ENCODE results near the gene CYP2J2. TPM values are rescaled to one million over a fixed set of nuclear protein-coding genes. Genes with fewer than 3 reads are reported as not detected.
"Not testable (repeated sequence)": the region's sequence is repeated elsewhere in the genome, so short reads cannot be mapped to it uniquely, and the experiment has no call there.

The CYP2J2 gene
- total RNA-seq, 1 experiment from 2014 or later: 4.5 TPM

- in situ Hi-C loops (cut with HindIII; ENCODE audit: low pct_unique_long_range_greater_than_20kb, low sequenced_read_pairs): no loop called here
- DNase-seq (ENCODE audit: low read depth): no peak
Observed at GRCh38 chr1:59927213-59927612, 640 bp upstream of the CYP2J2 start.

DNA sequence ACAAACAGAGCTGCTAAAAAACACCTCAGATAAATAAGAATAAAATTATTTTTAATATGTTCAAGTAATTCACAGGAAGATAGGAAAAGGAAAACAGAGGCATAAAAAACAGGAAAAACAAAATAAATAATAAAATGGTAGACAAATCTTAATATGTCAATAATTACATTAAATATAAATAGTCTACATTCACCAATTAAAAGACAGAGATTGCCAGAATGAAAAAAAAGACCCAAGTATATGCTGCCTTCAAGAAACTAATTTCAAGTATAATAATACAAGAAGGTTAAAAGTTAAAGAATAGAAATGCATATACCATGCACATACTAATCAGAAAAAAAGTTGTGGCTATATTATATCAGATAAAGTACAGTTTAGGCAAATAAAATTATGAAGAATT is 1.9 kb downstream of the CYP2J2 start:
- DNase-seq (ENCODE audit: low read depth): no peak
- in situ Hi-C loops (cut with HindIII; ENCODE audit: low pct_unique_long_range_greater_than_20kb, low sequenced_read_pairs): no loop called here

DNA sequence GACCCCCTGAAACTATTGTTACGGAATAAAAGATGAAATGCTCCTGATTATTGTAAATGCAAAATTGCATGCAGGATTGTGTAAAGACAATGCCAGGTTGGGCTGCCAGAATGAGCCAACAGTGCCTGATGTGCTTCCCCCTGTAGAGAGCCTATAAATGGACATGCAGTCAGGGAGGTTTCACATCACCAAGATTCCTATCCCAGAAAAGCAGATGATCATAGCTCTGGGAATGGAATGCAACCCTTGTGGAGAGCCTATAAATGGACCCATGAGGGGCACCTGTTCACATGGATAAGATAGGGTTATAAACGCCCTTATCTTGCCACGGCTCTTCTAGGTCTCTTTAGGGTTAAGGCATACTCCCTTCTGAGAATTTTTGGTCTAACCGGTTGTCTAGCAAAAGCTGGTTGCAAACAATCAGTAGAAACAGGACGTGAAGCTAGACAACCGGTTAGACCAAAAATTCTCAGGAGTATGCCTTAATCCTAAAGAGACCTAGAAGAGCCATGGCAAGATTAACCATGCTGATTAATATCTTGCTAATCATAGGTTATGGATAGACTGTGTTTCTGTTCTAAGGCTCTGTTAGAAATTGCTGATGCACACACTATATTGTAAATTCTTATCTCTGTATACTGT is 5.2 kb downstream of the CYP2J2 start:
- in situ Hi-C loops (cut with HindIII; ENCODE audit: low pct_unique_long_range_greater_than_20kb, low sequenced_read_pairs); DNase-seq (ENCODE audit: low read depth): not testable (repeated sequence)

GRCh38 chr1:59919746-59920145 is 6.8 kb downstream of the CYP2J2 start:
- in situ Hi-C loops (cut with HindIII; ENCODE audit: low pct_unique_long_range_greater_than_20kb, low sequenced_read_pairs): no loop called here
- no peak for DNase-seq (ENCODE audit: low read depth)

- no peak for DNase-seq (ENCODE audit: low read depth)
Observed at GRCh38 chr1:59917785-59918180, 8.8 kb downstream of the CYP2J2 start.

GRCh38 chr1:59917026-59917784 is 9.4 kb downstream of the CYP2J2 start:
- in situ Hi-C loops (cut with HindIII; ENCODE audit: low pct_unique_long_range_greater_than_20kb, low sequenced_read_pairs): no loop called here
- DNase-seq (ENCODE audit: low read depth): no peak

More at GRCh38 chr1:59917785-59918180, 8.8 kb downstream of the CYP2J2 start:
- in situ Hi-C loops (cut with HindIII; ENCODE audit: low pct_unique_long_range_greater_than_20kb, low sequenced_read_pairs): no loop called here

- in situ Hi-C loops (cut with HindIII; ENCODE audit: low pct_unique_long_range_greater_than_20kb, low sequenced_read_pairs): no loop called here
- DNase-seq (ENCODE audit: low read depth): no peak
Observed at GRCh38 chr1:59915516-59915915, 11.1 kb downstream of the CYP2J2 start.

DNA sequence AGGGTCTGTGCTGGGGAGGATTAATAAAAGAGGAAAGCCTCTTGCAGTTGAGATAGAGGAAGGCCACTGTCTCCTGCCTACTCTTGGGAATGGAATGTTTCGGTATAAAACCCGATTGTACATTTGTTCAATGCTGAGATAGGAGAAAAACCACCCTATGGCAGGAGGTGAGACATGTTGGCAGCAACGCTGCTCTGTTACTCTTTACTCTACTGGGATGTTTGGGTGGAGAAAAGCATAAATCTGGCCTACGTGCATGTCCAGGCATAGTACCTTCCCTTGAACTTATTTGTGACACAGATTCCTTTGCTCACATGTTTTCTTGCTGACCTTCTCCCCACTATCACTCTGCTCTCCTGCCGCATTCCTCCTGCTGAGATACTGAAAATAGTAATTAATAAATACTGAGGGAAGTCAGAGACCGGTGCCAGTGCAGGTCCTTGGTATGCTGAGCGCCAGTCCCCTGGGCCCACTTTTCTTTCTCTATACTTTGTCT is 11.7 kb downstream of the CYP2J2 start:
- in situ Hi-C loops (cut with HindIII; ENCODE audit: low pct_unique_long_range_greater_than_20kb, low sequenced_read_pairs): not testable (repeated sequence)

GRCh38 chr1:59908682-59909081 is 17.9 kb downstream of the CYP2J2 start:
- in situ Hi-C loops (cut with HindIII; ENCODE audit: low pct_unique_long_range_greater_than_20kb, low sequenced_read_pairs): no loop called here

More for the DNA sequence above, 11.7 kb downstream of the CYP2J2 start:
- not testable (repeated sequence) for DNase-seq (ENCODE audit: low read depth)

GRCh38 chr1:59908084-59908483 is 18.5 kb downstream of the CYP2J2 start:
- DNase-seq (ENCODE audit: low read depth): no peak
- in situ Hi-C loops (cut with HindIII; ENCODE audit: low pct_unique_long_range_greater_than_20kb, low sequenced_read_pairs): no loop called here

More at GRCh38 chr1:59908682-59909081, 17.9 kb downstream of the CYP2J2 start:
- no peak for DNase-seq (ENCODE audit: low read depth)

DNA sequence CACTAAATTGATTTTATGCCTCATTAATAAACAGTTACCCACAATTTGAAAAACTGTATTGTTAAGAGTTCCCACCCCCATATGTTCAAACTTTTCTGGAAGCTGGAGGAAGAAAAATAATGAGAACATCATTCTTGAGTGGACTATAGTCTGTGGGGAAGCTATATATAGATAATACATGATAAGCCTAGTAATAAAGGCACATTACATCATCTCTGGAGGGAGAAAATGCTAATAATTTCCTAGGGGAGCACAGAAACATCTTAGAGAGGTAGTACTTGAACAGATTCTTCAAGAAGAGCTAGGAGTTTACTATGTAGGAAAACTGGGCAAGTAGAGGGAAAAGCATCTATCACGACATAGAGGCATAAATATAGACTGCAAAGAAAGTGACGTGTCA is 19.6 kb downstream of the CYP2J2 start:
- in situ Hi-C loops (cut with HindIII; ENCODE audit: low pct_unique_long_range_greater_than_20kb, low sequenced_read_pairs): no loop called here

GRCh38 chr1:59903141-59903754 is 23.3 kb downstream of the CYP2J2 start:
- in situ Hi-C loops (cut with HindIII; ENCODE audit: low pct_unique_long_range_greater_than_20kb, low sequenced_read_pairs): no loop called here
- peak; percentile 13 for DNase-seq (ENCODE audit: low read depth)

More for the DNA sequence above, 19.6 kb downstream of the CYP2J2 start:
- DNase-seq (ENCODE audit: low read depth): no peak

DNA sequence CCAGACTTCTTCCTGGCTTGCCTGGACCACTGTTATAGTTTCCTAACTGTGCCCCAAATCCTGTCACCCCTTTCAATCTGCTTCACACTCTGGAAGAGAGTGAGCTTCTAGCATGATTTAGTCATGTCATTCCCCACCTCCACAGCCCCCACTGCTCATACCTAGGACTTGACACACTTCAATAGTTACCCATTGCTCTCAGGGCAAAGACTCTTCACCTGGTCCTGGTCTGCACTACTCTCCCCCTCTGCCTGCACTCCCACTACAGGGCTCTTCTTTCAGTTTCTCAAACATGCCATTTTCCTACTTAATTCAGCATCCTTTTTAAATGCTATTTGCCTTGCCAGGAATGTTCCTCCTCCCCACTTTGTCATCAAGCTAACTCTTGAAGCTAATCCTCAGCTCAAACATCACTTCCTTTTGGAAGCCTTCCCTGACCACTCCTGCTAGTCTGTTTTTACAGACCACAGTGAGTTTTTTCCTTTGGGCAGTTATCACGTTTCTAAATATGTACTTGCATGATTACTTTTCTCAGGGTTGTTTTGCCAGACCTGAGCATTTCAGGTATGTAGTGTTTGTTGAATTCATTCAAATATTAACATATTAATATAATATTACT is 24.7 kb downstream of the CYP2J2 start:
- DNase-seq (ENCODE audit: low read depth): no peak
- in situ Hi-C loops (cut with HindIII; ENCODE audit: low pct_unique_long_range_greater_than_20kb, low sequenced_read_pairs): no loop called here

DNA sequence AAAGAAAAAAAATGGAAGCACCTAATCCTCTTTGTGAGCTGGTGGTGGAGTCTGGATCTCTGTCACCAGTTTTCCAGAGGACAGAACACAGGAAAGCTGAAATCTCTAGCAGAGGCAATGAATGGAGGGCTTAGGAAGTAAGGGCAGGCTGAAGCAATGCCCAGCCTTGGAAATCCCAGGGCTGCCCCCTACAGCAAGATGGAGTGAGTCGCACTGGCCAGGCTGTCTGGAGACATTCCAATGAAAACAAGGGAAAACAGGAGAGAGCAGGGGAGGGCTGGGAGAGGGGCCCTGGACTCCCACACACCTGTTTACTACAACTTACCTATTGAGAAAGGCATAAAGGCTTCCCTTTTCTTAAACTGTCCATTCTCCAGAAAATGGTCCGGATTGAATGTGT is 25.9 kb downstream of the CYP2J2 start:
- DNase-seq (ENCODE audit: low read depth): no peak
- in situ Hi-C loops (cut with HindIII; ENCODE audit: low pct_unique_long_range_greater_than_20kb, low sequenced_read_pairs): no loop called here

- no peak for DNase-seq (ENCODE audit: low read depth)
- in situ Hi-C loops (cut with HindIII; ENCODE audit: low pct_unique_long_range_greater_than_20kb, low sequenced_read_pairs): no loop called here
Observed at GRCh38 chr1:59898927-59899326, 27.6 kb downstream of the CYP2J2 start.

- in situ Hi-C loops (cut with HindIII; ENCODE audit: low pct_unique_long_range_greater_than_20kb, low sequenced_read_pairs): no loop called here
- DNase-seq (ENCODE audit: low read depth): no peak
Observed at GRCh38 chr1:59897165-59897564, 29.4 kb downstream of the CYP2J2 start.

- no peak for DNase-seq (ENCODE audit: low read depth)
- in situ Hi-C loops (cut with HindIII; ENCODE audit: low pct_unique_long_range_greater_than_20kb, low sequenced_read_pairs): no loop called here
Observed at GRCh38 chr1:59892841-59893811, 33.4 kb downstream of the CYP2J2 start.

All from Caki2 (cell line).